HepG2 (cell line): ENCODE data around the gene FGF19. TPM values are rescaled to one million over a fixed set of nuclear protein-coding genes. Genes with fewer than 3 reads are reported as not detected.

Experiments
- CAMTA2 ChIP-seq: sonication (generic); formaldehyde crosslinking; IDR thresholded peaks from 2 replicates; pipeline ENCODE4 v1.4.0; 2020; ENCODE audit warnings: mild to moderate bottlenecking, missing genetic modification reagents, borderline replicate concordance
- KDM5B ChIP-seq: sonication (generic); formaldehyde crosslinking; IDR thresholded peaks from 2 replicates; pipeline ENCODE4 v1.4.0; 2020; ENCODE audit warnings: missing genetic modification reagents, mild to moderate bottlenecking, borderline replicate concordance
- MXD4 ChIP-seq: IDR thresholded peaks from 2 replicates; pipeline ENCODE4 v1.6.1; 2016; ENCODE audit warnings: mild to moderate bottlenecking, missing biosample characterization, missing genetic modification reagents
- NCOA5 ChIP-seq: sonication (generic); formaldehyde crosslinking; IDR thresholded peaks from 2 replicates; pipeline ENCODE4 v1.4.0; 2020; ENCODE audit warnings: missing genetic modification reagents
- NFAT5 ChIP-seq: sonication (generic); formaldehyde crosslinking; IDR thresholded peaks from 2 replicates; pipeline ENCODE4 v1.4.0; 2020; ENCODE audit warnings: missing genetic modification reagents
- PATZ1 ChIP-seq: sonication (generic); formaldehyde crosslinking; IDR thresholded peaks from 2 replicates; pipeline ENCODE4 v1.4.0; 2020; ENCODE audit warnings: missing genetic modification reagents
- PCBP1 ChIP-seq: fragments of 200-400 bp; formaldehyde crosslinking; IDR thresholded peaks from 2 replicates; pipeline ENCODE4 v1.6.1; 2017; ENCODE audit warnings: mild to moderate bottlenecking, low read depth, low read length, borderline replicate concordance
- SRY ChIP-seq: sonication (generic); formaldehyde crosslinking; IDR thresholded peaks from 2 replicates; pipeline ENCODE4 v1.8.0; 2022; ENCODE audit warnings: mild to moderate bottlenecking, missing genetic modification reagents
- ZFX ChIP-seq: sonication (generic); formaldehyde crosslinking; IDR thresholded peaks from 2 replicates; pipeline ENCODE4 v1.4.0; 2020; ENCODE audit warnings: mild to moderate bottlenecking, low read depth, missing genetic modification reagents, moderate library complexity
- ZNF280D ChIP-seq: sonication (generic); formaldehyde crosslinking; IDR thresholded peaks from 2 replicates; pipeline ENCODE4 v1.5.1; 2020; ENCODE audit warnings: mild to moderate bottlenecking, missing genetic modification reagents
- ZNF749 ChIP-seq: sonication (generic); formaldehyde crosslinking; IDR thresholded peaks from 2 replicates; pipeline ENCODE4 v1.8.0; 2022; ENCODE audit warnings: mild to moderate bottlenecking, missing genetic modification reagents, moderate library complexity, borderline replicate concordance
- ZNF773 ChIP-seq: sonication (generic); formaldehyde crosslinking; IDR thresholded peaks from 2 replicates; pipeline ENCODE4 v1.4.0; 2020; ENCODE audit warnings: missing genetic modification reagents, borderline replicate concordance
- polyA plus RNA-seq, 8 experiments: library from polyadenylated mRNA; depleted of rRNA in 3 of 8; stranded (reverse) in 7 of 8; unstranded in 1 of 8; fragments of >200 nt; fragmentation: Illumina TruSeq in 4 of 8; extraction: Trizol in 4 of 8; gene quantifications; 2 replicates each; pipeline versions ENCODE4 v1.2.1 to v1.2.3, GENCODE V29; 2011 to 2016; ENCODE audit warnings: low read depth in 4 of 8, missing spikeins in 1 of 8, mixed read lengths in 1 of 8; ENCODE audit not compliant: insufficient read depth in 1 of 8
- total RNA-seq, 5 experiments: library from RNA; depleted of rRNA; stranded (reverse); fragments of >200 nt; fragmentation: Illumina TruSeq; extraction: Trizol; gene quantifications; 2 replicates each; pipeline ENCODE4 v1.2.3, GENCODE V29; 2016; ENCODE audit warnings: low read depth in 1 of 5
- TF ChIP-seq, protein P1 (sequence below): sonication (generic); formaldehyde crosslinking; IDR thresholded peaks from 2 replicates; pipeline ENCODE4 v1.5.1; 2020; ENCODE audit warnings: missing genetic modification reagents, mild to moderate bottlenecking, borderline replicate concordance
- TF ChIP-seq, protein P2 (sequence below): sonication (generic); formaldehyde crosslinking; IDR thresholded peaks from 2 replicates; pipeline ENCODE4 v1.4.0; 2020; ENCODE audit warnings: mild to moderate bottlenecking, missing genetic modification reagents, borderline replicate concordance

Gene FGF19
- total and polyA plus RNA-seq, 2 of the 13 experiments (the other 11 are each of a cell fraction or from before 2014, with no cell fraction given) = 0.07 TPM; not detected in 1

- TF ChIP-seq ZFX (CRISPR knock-in tag) (peak; percentile 92), NCOA5 (no peak), PCBP1 (0 out of 2 replicates have a peak, but pooled peaks have one; percentile 52), PATZ1 (CRISPR knock-in tag) (peak; percentile 60), KDM5B (CRISPR knock-in tag) (peak; percentile 77; the same call in 1 of the 2 replicates), SRY (CRISPR knock-in tag) (peak; percentile 65; the same call in 1 of the 2 replicates), NFAT5 (CRISPR knock-in tag) (no peak), MXD4 (CRISPR knock-in tag) (peak; percentile 85), ZNF749 (CRISPR knock-in tag) (0 out of 2 replicates have a peak, but pooled peaks have one; percentile 41), ZNF773 (CRISPR knock-in tag) (no peak), ZNF280D (CRISPR knock-in tag) (peak; percentile 35; the same call in 1 of the 2 replicates), CAMTA2 (CRISPR knock-in tag) (no peak)
- TF ChIP-seq, protein P1, sequence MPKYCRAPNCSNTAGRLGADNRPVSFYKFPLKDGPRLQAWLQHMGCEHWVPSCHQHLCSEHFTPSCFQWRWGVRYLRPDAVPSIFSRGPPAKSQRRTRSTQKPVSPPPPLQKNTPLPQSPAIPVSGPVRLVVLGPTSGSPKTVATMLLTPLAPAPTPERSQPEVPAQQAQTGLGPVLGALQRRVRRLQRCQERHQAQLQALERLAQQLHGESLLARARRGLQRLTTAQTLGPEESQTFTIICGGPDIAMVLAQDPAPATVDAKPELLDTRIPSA (CRISPR knock-in tag) = no peak
- TF ChIP-seq, protein P2, sequence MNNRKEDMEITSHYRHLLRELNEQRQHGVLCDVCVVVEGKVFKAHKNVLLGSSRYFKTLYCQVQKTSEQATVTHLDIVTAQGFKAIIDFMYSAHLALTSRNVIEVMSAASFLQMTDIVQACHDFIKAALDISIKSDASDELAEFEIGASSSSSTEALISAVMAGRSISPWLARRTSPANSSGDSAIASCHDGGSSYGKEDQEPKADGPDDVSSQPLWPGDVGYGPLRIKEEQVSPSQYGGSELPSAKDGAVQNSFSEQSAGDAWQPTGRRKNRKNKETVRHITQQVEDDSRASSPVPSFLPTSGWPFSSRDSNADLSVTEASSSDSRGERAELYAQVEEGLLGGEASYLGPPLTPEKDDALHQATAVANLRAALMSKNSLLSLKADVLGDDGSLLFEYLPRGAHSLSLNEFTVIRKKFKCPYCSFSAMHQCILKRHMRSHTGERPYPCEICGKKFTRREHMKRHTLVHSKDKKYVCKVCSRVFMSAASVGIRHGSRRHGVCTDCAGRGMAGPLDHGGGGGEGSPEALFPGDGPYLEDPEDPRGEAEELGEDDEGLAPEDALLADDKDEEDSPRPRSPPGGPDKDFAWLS (CRISPR knock-in tag) = 0 out of 2 replicates have a peak, but pooled peaks have one; percentile 17
Observed at GRCh38 chr11:69674886-69675714, 28.7 kb downstream of the FGF19 start, which contains the start of gene LTO1 (continued).
